Loucy (cell line): ENCODE results near the gene PKP3.

Experiments used
- H2AFZ ChIP-seq: fragments of 200-600 bp; sonication (generic); 2 replicates; pipeline ENCODE4 v1.6.0; 2016; ENCODE audit warnings: antibody characterized with exemption, mild to moderate bottlenecking, low read length, moderate library complexity
- H3F3A ChIP-seq: fragments of 200-600 bp; 2 replicates; pipeline ENCODE4 v1.6.0; 2016; ENCODE audit warnings: antibody characterized with exemption, low read depth, mild to moderate bottlenecking
- H3K27me3 ChIP-seq: fragments of 200-600 bp; sonication (generic); 2 replicates; pipeline ENCODE4 v1.6.1; 2014; ENCODE audit warnings: low read length, mild to moderate bottlenecking; ENCODE audit not compliant: insufficient read depth, poor library complexity, severe bottlenecking
- H3K36me3 ChIP-seq: fragments of 200-600 bp; sonication (generic); 2 replicates; pipeline ENCODE4 v1.6.1; 2016; ENCODE audit warnings: low read length; ENCODE audit not compliant: insufficient read depth
- H3K4me1 ChIP-seq: fragments of 200-600 bp; sonication (generic); 2 replicates; pipeline ENCODE4 v1.5.1; 2014; ENCODE audit warnings: low read length, mild to moderate bottlenecking; ENCODE audit not compliant: insufficient read depth, poor library complexity, severe bottlenecking
- H3K4me2 ChIP-seq: fragments of 200-600 bp; sonication (generic); 2 replicates; pipeline ENCODE4 v1.6.0; 2014; ENCODE audit warnings: antibody characterized with exemption, low read length, low read depth, mild to moderate bottlenecking; ENCODE audit not compliant: poor library complexity, severe bottlenecking
- H3K4me3 ChIP-seq: fragments of 200-600 bp; sonication (generic); 2 replicates; pipeline ENCODE4 v1.5.1; 2014; ENCODE audit warnings: low read length, mild to moderate bottlenecking, mixed read lengths; ENCODE audit not compliant: poor library complexity, severe bottlenecking
- H3K79me2 ChIP-seq: fragments of 200-600 bp; sonication (generic); 2 replicates; pipeline ENCODE4 v1.6.1; 2014; ENCODE audit warnings: low read length; ENCODE audit not compliant: insufficient read depth
- H3K9ac ChIP-seq: fragments of 200-600 bp; sonication (generic); 2 replicates; pipeline ENCODE4 v1.6.0; 2014; ENCODE audit warnings: mild to moderate bottlenecking, low read depth, low read length, moderate library complexity; ENCODE audit not compliant: poor library complexity, severe bottlenecking
- H3K9me2 ChIP-seq: fragments of 200-600 bp; sonication (generic); replicated peaks from 2 replicates; pipeline ENCODE4 v1.6.1; 2016; ENCODE audit warnings: low read depth, low read length, mixed read lengths
- H3K9me3 ChIP-seq: fragments of 200-600 bp; sonication (generic); 2 replicates; pipeline ENCODE4 v1.6.1; 2014; ENCODE audit warnings: mild to moderate bottlenecking, antibody characterized with exemption, low read length, low read depth; ENCODE audit not compliant: insufficient read depth
- H4K20me1 ChIP-seq: fragments of 200-600 bp; sonication (generic); 2 replicates; pipeline ENCODE4 v1.6.0; 2014; ENCODE audit warnings: antibody characterized with exemption, low read length, mild to moderate bottlenecking; ENCODE audit not compliant: insufficient read depth, poor library complexity, severe bottlenecking
- CTCF ChIP-seq: fragments of 200-600 bp; sonication (generic); conservative IDR thresholded peaks from 2 replicates; pipeline ENCODE4 v1.5.1; 2014; ENCODE audit warnings: mild to moderate bottlenecking, antibody characterized with exemption, low read length
- EZH2phosphoT487 ChIP-seq: fragments of 200-600 bp; IDR thresholded peaks from 2 replicates; pipeline ENCODE4 v1.6.1; 2018; ENCODE audit warnings: antibody characterized with exemption, mild to moderate bottlenecking, moderate library complexity, borderline replicate concordance

PKP3 gene

GRCh38 chr11:383431-383830, 10.6 kb upstream of the PKP3 start:
- Histone ChIP-seq H3K4me3 (no peak overlapping the region), H3K9me3 (peaks cover 16% of the 10 kb centered on the region; the same call in 1 of the 2 replicates), H3K36me3 (no peaks in the 10 kb centered on the region), H3F3A (no peaks in the 10 kb centered on the region), H3K9ac (no peak overlapping the region), H3K4me1 (peaks cover 23% of the 10 kb centered on the region), H3K27me3 (no peaks in the 10 kb centered on the region), H4K20me1 (no peaks in the 10 kb centered on the region), H3K9me2 (no peaks in the 10 kb centered on the region), H3K4me2 (no peak overlapping the region), H3K79me2 (no peaks in the 10 kb centered on the region), H2AFZ (no peak overlapping the region)
- TF ChIP-seq EZH2phosphoT487 (no peak), CTCF (no peak)

- H3K9me2 ChIP-seq: no peaks in the 10 kb centered on the region
- H3K4me2 ChIP-seq: no peak overlapping the region
- H3K4me3 ChIP-seq: no peak overlapping the region
- H3K79me2 ChIP-seq: no peaks in the 10 kb centered on the region
- H3K36me3 ChIP-seq: no peaks in the 10 kb centered on the region
- H4K20me1 ChIP-seq: no peaks in the 10 kb centered on the region
- peaks cover 16% of the 10 kb centered on the region; the same call in 1 of the 2 replicates for H3K9me3 ChIP-seq
- no peak overlapping the region for H2AFZ ChIP-seq
- TF ChIP-seq EZH2phosphoT487 (no peak), CTCF (no peak)
- no peaks in the 10 kb centered on the region for H3F3A ChIP-seq
- H3K4me1 ChIP-seq: peaks cover 23% of the 10 kb centered on the region
- no peaks in the 10 kb centered on the region for H3K27me3 ChIP-seq
- H3K9ac ChIP-seq: no peak overlapping the region
Observed at GRCh38 chr11:384511-384910, 9.5 kb upstream of the PKP3 start.

DNA sequence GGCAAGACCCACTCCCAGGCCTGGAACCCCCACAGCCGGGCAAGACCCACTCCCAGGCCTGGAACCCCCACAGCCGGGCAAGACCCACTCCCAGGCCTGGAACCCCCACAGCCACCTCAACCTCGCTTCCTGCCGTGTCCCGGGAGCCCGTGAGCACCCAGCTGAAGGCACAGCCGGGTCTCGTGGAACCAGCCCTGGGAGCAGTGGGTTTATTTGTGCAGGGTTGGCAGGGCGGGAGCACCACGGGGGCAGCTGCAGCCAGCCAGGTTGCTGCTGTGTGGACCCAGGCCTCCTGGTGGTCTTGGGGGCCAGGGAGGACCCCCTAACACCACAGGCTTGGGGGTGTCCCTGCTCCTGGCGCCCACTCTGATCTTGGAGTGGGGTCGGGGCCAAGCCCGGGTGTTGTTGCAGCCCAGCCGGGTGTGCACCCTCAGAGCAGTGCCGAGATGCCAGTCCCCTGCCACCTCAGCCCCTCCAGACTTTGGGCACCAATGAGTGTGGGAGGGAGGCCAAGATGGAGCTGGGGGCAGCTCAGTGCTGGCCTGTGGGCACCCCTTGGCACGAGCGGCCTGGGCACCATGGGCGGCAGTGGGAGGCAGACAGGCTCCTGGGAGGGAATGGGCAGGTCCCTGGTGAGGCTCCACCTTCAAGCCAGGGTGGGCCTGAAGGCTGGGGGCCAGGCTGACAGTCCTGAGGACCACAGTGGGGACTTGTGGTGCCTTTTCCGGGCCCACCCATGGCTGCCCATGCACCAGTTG, 8.2 kb upstream of the PKP3 start:
- no peaks in the 10 kb centered on the region for H3K27me3 ChIP-seq
- TF ChIP-seq CTCF: no peak
- TF ChIP-seq EZH2phosphoT487: no peak
- H3K36me3 ChIP-seq: no peaks in the 10 kb centered on the region
- H2AFZ ChIP-seq: no peak overlapping the region
- no peaks in the 10 kb centered on the region for H3F3A ChIP-seq
- no peak overlapping the region for H3K4me3 ChIP-seq
- no peak overlapping the region for H3K9ac ChIP-seq
- peaks cover 23% of the 10 kb centered on the region for H3K4me1 ChIP-seq
- no peaks in the 10 kb centered on the region for H3K79me2 ChIP-seq
- H4K20me1 ChIP-seq: no peaks in the 10 kb centered on the region
- no peak overlapping the region for H3K4me2 ChIP-seq
- H3K9me3 ChIP-seq: peaks cover 16% of the 10 kb centered on the region; the same call in 1 of the 2 replicates
- no peaks in the 10 kb centered on the region for H3K9me2 ChIP-seq
